ENCODE measurements around the gene SORL1-AS1.
"Not testable (repeated sequence)": the region's sequence is repeated elsewhere in the genome, so short reads cannot be mapped to it uniquely, and the experiment has no call there.

Gene SORL1-AS1

DNA sequence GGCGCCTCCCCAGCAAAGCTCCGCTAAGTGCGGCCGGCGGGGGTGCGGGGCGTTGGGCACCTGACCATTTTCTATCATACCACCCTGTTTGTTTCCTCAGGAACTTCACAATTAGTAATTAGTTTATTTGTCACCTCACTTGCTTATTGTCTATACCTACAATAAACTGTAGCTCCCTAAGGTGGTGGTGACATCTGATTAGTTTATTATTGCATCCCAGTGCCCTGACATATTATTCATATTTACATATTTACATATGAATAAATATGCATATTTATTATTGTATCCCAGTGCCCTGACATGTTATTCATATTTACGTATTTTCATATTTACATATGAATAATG lies 25.4 kb downstream of the SORL1-AS1 start:
- DNase-seq (ENCODE audit: low read depth): no peak

DNA sequence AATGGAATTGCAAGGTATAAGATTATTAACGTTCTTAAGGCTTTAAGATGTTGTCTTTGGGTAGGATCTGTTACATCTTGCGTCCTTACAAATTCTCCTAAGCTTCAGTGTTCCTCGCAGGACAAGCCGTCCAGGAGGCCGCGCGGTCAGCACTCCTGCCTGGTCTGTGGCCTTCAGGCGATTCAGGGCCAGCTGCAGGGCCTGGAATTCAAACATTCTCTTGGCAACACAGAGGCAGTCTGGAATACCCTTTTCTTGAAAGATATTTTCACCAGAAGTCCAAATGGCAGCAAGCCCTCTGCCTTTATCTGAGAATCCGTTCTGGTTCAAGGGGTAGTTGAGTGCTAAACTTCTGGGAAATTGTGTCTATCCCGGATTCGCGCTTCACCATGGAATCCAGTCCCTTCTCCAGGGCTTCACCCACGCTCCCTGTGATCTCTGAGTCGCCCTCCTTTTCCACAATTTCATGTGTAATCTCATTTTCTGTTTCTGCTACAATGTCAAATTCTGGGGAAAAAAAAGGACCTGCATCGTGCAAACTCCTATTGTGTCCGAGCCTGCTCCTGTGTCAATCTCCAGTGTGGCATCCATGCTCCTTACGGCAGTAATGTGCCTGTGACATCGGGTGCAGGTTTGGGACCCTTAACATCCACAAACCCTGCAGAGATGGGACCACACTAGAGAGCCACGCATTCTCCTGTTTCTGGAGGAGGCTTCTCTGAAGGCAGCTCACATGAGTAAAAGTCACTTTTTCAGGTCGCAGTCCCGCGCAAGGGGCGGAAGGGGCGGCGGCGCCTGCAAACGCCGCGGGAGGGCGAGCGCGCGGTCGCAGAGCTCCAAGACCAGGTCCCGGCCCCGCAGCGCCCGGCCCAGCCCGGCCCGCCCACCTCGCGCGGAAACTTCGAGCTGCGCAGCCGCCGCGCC lies 26.0 kb downstream of the SORL1-AS1 start:
- no peak for DNase-seq (ENCODE audit: low read depth)

DNA sequence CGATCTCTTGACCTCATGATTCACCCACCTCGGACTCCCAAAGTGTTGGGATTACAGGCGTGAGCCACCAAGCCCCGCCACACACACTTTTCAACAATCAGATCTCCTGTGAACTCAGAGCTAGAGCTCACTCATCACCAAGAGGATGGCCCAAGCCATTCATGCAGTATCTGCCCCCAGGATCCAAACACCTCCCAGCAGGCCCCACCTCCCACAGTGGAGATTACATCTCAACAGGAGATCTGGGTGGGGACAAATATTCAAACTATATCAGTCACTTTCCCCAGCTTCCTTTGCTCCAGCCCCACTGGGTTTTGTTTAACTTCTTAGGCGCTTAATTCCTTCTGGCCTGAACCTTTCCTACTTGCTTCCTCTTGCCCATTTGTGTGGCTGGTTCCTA lies 26.9 kb downstream of the SORL1-AS1 start:
- DNase-seq (ENCODE audit: low read depth): no peak

DNA sequence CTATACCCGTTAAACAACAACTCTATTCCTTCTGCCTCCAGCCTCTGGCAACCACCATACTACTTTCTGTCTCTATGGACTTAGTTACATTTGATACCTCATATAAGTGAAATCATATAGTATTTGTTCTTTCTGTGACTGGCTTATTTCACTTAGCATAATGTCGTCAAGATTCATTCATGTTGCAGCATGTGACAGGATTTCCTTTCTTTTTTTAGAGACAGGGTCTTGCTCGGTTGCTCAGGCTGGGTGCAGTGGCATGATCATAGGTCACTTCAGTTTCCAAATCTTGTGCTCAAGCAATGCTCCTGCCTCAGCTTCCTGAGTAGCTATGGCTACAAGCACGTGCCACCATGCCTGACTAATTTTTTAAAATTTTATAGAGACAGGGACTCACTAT lies 30.1 kb downstream of the SORL1-AS1 start:
- DNase-seq (ENCODE audit: low read depth): no peak

DNA sequence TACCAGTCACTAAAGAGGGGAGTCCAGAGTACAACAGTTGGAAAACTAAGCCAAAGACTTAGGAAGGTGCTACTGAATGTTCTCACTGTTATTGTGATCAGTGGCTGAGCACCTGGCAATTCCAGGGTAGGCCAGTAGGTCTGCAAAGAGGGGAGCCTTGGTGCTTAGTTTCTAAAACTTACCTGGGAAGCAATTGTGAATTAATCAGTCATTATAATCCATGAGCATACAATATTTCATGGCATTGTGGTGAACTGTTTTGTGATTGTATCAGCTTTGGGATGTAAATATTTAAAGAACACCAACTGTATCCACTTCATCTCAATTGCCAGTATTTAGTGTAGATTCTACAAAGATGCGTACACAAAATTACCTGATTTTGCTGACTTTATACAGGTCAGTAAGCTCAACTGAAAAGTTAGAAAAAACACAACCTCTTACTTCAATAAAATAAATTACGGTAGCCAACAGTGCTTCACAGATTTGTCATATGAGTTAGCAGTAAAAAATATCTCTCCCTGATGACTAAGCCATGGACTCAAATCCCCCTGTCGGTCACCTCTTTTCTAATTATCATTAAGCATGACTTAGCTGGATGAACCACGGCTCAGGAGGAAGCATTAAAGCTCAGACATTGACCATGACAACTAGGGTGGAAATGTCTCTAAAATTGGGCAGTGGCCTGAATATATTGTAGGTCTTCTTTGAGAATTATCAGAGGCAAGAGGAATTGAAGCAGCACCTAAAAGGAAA lies 31.4 kb downstream of the SORL1-AS1 start:
- no peak for DNase-seq (ENCODE audit: low read depth)

DNA sequence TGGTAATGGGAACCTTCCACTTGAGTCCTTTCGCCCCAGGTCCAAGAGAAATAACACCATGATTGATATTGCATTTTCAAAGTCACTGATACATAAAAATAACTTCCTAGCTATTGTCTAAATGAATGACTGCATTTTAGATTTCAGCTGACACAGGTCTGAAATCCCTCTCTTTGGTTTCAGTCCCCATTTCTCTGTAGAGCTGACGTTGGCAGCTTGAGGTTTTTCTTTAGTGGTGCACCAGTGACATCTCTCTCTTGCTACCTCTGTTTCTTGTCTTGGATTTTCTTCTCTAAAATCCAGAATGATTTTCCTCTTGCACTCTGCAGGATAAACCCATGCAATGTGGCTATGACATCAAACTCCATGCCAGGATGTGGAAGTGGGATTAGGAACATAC lies 32.4 kb downstream of the SORL1-AS1 start:
- no peak for DNase-seq (ENCODE audit: low read depth)

DNA sequence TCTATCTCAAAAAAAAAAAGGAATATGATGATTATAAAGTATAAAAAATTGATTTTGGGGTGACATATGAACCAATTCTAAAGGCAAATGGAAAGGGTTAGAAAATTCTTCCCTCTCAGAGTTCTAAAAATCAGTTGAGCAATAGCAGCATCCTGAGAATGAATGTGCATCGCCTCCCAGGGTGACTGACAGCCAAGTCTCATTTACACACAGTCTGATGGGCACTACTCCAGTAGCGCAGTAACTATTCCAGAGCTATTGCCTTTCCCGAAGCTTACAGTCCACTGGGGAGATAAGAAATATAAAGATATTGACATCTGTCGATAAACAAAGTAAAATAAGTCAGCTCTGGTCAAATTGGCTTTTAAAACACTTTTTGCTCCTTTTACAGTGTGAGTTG lies 32.9 kb downstream of the SORL1-AS1 start:
- DNase-seq (ENCODE audit: low read depth): no peak

DNA sequence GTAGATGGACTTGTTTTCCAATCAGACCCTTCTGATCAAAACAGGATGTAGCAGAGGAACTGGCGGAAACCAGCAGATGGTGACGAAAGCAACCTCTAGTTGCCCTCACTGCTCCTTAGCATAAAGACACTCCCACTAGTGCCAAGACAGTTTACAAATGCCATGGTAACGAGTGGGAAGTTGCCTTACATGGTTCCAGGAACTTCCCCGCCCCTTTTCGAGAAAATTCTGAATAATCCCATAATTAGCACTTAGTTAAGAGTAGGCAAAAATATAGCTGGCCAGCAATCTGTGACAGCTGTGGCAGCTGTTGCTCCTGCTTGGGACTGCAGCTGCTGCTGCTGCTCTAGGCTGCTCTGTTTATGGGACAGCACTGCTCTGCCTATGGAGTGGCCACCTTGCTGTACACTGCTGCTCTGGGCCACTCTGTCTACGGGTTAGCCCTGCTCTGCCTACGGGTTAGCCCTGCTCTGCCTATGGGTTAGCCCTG lies 34.1 kb downstream of the SORL1-AS1 start:
- DNase-seq (ENCODE audit: low read depth): no peak

DNA sequence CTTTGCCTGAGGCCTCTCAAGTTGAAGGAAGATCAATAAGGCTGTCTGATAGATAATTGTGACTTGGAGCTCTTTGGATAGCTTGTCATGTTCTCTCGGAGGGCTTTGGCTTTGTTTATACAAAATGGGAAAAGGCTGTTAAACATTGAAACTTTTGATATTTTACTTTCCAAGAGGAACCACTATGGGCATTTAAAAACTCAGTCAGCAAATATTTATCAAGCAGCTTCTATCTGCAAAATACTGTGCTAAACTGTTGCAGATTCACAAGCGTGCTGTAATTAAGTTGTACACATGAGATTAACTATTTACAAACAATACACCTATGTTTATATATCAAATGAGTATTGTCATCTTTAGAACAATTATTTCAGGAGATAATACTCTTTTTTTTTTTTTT lies 35.2 kb downstream of the SORL1-AS1 start:
- DNase-seq (ENCODE audit: low read depth): no peak

DNA sequence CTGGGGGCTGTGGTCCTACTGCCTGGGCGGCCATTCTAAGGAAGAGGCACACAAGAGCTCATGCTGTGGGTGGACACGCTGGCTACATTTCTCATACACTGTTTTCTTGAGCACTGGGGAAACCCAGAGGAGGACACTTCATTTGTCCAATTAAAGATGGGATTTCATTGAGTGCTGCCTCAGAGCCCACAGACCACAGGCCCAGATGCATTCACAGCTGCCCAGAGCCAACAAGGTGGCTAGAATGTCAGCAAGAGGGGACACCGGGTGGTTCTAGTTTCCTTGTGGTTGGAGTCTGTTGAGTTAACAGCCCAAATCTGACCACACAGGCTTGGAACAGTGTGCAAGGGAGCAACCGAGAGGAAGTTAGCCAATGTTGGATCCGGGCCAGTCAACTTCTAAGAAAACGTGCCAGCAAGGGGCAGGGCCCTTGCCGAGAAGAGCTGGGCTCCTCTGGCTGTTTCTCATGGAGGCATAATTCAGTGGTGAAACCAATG lies 35.7 kb downstream of the SORL1-AS1 start:
- peak; percentile 95 for DNase-seq (ENCODE audit: low read depth)

DNA sequence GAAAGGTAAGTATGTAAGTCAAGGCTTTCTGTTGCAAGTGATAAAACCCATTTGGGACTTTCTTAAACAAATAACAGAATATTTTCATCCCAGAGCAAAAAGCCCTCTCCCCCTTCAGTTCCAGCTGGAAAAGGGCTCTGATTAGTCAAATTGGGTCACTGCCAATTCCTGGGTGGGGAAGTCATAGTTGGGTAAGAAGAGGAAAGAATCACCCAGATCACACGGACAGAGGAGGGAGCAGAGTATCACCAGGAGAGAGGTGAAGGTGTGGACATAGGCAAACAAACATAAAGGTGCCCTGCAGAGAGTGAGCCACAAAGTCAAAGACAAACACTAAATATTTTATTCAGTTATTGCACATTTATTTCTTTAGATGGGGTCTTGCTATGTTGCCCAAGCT lies 36.9 kb downstream of the SORL1-AS1 start:
- DNase-seq (ENCODE audit: low read depth): no peak

DNA sequence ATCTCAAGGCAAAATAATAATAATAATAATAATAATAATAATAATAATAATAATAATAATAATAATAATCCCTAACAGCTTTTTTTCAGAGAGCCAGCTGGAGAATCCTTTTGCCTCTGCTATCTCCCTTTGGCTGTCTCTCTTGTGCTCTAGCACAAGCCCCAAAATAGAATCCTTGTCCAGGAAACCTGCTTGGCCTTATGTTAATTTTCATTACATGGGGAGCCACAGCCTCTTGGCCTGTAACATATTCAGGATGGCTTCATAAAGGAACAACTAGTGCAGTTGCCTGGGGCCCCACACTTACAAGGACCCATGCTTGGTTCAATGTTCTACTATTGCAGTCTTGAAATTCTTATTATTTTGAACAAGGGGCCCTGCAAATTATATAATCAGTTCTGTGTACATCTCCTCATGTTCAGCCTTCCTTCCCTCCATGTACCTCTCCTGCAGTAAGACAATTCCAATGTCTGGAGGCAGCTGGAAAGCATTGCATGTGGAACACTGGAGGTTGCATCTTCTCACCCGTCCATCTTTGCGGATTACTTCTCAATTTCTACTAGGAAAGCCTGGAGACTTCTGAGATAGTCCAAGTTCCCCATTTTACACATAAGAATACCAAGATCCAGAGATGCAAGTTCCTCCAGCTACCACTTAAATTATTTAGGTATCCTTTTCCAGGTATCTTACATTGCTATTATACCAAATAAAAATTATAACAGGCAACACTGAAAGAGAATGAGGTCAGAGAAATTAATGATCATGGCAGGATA lies 38.4 kb downstream of the SORL1-AS1 start:
- DNase-seq (ENCODE audit: low read depth): no peak

DNA sequence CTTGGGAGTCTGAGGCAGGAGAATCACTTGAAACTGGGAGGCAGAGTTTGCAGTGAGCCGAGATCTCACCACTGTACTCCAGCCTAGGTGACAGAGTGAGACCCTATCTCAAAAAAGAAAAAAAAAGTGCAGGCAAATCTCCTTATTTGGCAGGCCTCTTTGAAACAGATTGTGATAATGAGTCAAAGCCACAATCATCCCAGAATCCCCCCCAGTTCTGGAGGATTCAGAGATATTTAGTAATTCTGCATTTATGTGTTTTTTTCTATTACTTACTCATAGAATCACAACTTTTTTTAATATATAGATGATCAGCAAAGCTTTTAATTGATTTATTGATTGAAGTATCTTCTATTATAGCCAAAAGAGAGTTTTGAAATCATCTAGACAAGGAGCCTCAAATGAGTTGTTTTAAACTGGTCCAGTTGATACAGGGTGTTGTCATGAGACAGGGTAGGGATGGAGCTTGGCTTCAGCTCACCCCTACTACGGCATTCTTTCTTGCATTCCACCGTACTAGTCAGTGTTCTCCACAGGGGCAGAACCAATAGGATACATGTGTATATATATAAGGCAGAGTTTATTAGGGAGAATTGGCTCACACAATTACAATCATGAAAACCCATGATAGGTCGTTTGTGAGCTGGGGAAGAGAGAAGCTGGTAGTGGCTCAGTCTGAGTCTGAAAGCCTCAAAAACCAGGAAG lies 39.9 kb downstream of the SORL1-AS1 start:
- DNase-seq (ENCODE audit: low read depth): no peak

DNA sequence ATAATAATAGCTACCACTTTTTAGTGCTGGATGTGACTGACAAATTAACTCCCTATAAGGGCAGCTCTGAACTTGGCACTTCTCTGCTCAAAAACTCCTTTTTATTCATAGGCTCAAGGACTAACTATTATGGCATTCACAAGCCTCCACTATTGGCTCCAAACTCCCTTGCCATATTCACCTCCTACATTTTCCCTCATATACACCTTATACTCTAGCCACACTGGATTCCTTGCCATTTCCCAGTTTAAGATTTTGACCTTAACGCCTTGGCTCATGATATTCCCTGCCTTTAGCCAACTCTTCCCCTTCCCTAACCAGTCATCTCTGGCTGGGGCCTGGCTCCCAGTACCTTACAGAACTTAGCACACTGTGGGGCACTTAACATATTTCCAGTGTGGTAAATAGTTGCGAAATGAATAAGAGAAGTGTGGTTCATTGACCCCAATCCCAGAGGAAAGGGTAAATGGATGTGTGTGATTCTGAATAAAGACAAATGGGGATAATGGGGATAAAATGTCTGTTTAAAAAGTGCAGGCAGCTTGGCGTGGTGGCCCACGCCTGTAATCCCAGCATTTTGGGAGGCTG lies 40.7 kb downstream of the SORL1-AS1 start:
- no peak for DNase-seq (ENCODE audit: low read depth)

DNA sequence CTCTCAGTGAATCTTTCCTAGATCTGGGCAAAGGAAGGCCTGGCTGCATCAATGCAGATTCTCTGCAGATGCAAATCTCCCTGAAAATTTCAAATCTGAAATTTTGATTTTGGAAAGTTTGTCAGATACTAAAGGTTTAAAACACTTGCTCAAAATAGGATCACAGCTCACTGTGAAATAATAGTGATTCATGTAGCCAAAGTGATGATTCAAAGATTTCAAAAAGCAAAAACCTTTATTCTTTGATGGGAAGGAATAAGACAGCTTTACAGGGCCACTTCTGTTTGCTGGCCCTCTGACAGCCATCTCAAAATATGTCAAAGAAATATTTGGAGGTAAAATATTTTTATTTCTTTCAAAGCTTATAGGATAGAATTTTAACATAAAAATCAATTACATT lies 41.4 kb downstream of the SORL1-AS1 start:
- DNase-seq (ENCODE audit: low read depth): not testable (repeated sequence)

DNA sequence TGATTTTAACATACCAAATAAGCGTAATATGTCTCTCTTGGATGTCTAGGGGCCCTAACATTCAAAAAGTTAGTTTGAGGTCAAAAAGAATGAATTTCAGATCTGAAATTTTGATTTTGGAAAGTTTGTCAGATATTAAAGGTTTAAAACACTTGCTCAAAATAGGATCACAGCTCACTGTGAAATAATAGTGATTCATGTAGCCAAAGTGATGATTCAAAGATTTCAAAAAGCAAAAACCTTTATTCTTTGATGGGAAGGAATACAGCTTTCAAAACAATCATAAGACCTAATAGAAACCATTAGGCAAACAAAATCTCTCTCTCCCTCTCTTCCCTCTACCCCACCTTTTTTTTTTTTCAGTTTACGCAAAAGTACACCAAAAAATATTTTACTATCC lies 42.7 kb downstream of the SORL1-AS1 start:
- DNase-seq (ENCODE audit: low read depth): not testable (repeated sequence)

DNA sequence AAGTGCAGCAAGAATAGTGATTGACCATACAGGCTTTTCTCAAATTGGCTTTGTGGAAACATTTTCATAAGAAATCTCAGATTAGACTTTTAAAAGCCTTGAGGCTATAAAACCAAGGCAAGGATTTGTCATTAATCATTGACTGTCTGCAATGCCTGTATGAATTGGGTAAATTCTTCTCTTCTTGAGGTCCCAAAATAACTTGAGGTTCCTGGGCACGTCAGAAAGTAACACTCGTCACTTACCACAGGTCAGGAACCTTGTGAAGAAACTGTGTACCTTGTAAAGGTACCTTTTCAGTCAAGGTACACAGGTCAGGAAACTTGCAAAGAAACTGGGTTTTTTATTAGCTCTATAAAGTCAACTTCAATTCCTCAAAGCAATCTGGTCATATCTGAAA lies 43.9 kb downstream of the SORL1-AS1 start:
- no peak for DNase-seq (ENCODE audit: low read depth)

DNA sequence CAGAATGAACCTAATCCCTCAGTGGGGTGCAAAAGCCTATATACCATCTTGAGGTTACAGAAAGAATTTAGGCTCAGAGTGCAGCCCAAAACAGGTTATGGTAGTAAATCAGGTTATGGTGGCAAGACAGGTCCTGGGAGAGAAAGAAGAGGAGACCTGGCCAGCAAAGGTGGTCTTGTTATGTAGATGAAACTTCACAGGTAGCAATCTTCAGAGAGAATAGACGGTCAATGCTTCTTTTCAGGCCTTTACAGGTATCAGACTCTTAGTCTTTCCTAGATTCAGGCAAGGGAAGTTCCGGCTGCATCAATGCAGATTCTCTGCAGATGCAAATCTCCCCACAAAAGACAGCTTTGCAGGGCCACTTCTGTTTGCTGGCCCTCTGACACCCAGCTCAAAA lies 46.5 kb downstream of the SORL1-AS1 start:
- DNase-seq (ENCODE audit: low read depth): no peak

DNA sequence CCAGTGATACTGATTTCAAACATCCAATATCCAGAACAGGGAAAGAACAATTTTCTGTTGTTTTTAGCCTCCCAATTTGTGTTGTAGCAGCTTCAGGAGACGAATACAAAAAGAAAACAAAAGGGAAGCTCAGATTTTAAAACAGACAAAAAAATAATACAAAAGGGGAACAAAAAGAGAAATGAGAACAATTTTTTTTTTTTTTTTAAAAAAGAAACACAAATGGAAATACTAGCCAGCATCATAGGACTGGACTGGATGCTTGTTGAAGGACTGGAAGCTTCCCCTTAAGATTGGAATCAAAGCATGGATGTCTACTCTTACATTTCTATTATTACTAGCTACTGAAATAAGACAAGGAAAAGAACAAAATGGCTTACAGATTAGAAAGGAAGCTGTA lies 47.1 kb downstream of the SORL1-AS1 start:
- no peak for DNase-seq (ENCODE audit: low read depth)

DNA sequence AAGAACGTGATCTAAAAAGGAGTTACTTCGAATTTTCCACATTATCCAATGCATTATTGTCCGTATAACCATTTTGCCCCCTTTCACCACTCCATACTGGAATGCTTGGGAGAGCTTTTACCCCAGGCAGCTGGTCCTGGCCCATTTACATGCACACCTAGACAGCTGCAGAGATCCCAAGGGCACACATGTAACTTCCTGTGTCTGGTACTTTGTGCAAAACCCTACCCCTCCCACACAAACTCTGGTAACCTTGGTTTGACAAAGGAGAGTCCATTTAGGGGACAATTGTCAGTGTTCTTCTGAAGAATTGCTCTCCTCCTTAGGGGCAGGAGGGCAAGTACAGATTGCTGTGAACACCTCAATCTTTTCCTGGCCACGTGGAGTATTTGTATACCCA lies 58.0 kb downstream of the SORL1-AS1 start:
- DNase-seq (ENCODE audit: low read depth): no peak

DNA sequence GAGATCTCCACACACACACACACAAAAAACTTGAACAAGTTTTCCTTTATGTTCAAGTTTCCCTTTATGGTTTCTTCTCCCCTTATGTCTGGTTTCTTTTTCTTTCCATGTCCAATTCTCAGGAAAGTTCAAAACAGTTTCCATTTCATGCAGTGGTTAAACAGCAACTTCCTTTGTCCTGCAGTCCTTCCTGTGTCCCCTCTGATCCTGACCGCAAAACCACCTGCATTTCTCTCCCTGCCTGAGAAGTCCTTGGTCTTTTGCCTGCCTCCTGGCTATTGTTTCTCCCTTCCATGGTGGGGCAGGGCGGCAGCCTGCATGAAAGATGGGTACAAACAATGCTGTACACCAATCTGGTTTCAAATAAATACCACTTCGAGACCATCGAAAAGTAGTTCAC lies 58.9 kb downstream of the SORL1-AS1 start:
- no peak for DNase-seq (ENCODE audit: low read depth)
